Fibroblast of gingiva (primary cell): Measurements from ENCODE around the gene KIF25.

Experiments
- DNase-seq: peaks from one replicate; pipeline ENCODE4 v3.0.0-alpha.2; 2011; ENCODE audit warnings: low read depth

The KIF25 gene

DNA sequence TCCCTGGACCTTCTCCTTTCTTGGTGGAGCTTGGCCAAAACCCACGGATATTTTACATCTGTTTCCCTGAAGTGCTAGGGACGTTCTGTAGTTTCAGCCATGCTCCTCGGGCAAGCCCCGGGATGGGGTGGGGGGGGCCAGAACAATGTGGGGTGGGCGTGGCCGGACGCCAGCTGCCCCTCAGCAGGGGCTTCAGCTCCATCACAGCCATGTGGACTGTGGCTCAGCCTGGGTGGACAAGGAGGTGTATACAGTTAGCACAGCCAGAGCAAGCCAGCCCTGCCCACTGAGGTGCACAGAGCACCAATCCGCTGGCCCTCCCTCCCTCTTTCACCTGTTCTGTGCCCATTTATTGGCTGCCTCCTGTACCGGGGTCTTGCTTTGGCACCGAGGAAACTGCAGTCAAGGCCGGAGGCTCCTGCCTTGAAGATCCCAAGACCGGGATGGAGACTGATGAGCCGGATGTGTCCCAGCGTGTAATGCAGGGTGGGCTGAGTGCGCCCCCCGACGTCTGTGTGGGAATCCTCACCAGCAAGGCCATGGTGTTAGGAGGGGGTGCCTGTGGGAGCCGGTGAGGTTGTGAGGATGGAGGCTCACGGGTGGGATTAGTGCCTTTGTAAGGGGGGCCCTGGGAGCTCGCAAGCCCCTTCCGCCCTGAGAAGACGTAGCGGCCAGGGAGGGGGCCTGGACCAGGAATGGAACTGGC is 53.6 kb downstream of the KIF25 start:
- no peak for DNase-seq

DNA sequence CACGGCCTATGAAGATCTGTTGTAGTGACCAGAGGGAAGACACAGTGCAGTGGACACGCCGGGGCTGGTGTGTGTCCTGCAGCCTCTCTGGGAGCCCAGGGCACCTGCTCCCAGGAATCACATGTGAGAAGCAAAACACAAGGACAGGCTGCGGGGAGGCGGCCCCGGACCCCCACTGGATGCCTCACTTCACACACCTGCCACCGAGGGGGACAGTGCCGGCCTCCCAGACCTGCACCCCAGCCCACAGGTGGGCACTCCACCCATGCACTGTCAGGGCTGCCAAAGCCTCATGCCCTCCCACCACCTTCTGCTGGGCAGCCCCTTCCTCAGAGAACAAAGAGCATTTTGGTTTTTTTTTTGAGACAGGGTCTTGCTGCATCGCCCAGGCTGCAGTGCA is 54.2 kb downstream of the KIF25 start:
- DNase-seq: no peak

DNA sequence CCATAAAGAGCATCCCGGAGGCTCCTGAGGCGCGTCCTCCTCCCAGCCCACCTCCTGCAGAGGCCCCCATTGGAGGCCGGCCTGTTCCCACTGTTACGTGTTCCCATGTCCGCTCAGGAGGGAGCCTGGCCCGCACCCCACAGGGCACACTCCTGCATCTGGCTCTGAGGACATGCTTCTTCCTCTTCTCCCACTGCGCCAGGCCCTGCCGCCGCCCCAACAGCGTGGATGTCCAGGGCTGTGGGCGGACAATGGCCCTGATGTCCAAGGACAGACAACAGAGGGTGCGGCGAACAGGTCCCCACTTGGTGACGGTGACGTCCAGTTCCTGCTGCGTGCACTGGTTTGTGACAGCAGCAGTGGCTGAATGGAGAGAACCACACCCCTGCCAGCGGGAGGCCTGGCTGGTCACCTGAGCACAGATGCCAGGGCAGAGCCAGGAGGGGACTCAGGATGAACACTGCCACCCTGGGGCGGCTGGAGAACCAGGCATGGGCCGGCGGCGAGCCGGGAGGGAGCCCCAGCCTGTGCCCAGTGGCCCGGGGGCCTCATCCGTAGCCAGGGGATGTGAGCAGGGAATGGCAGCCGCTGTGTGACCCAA is 54.9 kb downstream of the KIF25 start:
- no peak for DNase-seq

DNA sequence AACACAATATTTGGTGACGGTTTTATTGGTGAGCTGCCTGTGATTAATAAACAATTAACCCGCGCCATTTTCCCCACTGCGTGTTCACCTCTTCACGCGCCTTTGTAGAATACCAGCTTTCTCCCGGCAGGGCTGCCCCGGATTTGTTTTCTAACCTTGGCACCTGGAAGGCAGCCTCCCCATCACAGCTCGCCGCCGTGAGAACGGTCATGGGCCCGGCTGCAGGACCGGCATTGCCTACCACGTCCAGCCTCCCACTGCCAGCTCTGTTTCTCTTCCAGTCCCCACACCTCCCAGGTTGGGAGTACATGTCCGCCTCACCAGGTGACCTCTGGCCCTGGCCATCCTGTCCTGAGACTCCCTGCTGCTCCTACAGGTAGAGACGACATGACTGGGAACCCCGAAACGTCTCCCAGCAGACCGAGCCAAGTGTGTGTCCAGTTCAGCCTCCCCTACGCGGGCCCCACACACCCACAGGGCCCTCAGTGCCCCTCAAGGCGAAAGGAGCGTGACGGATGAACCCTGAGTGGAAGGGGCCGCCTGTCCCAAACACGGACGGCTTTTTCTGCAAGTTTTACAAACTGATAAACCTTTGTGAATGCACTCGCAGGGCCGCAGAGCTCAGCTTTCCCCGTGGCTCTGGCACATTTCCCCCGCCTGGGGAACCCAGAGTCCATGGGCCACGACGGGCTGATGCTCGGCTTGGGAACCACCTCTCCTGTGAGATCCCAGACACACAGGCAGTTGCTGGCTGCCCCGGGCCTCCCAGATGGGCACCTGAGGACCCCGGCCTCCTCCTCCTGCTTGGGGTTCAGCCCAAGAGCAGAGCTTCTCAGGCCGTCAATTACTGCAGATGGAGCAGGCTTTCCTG is 55.9 kb downstream of the KIF25 start:
- no peak for DNase-seq

DNA sequence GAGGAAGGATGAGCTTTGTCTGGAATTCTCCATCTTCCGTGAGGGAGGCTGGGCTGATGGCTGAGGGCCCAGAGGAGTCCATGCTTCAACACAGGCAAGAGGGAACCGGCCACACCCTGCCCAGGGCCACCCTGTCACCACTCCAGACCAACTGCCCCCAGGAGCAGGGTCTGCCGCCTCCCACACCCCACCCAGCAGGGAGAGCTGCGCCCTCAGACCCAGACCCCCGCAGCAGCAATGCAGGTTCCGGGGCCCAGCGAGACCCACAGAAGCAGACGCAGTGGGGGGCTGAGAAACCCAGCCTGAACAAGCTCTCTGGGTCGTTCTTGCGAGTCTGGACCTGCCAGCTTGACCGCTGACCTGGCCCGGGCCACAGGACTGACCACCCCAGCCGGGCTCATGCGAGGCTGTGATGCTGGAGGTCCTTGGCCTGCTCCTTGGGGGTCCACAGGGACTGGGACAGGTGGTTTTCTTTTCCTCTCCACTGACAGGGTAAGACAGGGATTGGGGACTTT is 56.5 kb downstream of the KIF25 start:
- DNase-seq: no peak

DNA sequence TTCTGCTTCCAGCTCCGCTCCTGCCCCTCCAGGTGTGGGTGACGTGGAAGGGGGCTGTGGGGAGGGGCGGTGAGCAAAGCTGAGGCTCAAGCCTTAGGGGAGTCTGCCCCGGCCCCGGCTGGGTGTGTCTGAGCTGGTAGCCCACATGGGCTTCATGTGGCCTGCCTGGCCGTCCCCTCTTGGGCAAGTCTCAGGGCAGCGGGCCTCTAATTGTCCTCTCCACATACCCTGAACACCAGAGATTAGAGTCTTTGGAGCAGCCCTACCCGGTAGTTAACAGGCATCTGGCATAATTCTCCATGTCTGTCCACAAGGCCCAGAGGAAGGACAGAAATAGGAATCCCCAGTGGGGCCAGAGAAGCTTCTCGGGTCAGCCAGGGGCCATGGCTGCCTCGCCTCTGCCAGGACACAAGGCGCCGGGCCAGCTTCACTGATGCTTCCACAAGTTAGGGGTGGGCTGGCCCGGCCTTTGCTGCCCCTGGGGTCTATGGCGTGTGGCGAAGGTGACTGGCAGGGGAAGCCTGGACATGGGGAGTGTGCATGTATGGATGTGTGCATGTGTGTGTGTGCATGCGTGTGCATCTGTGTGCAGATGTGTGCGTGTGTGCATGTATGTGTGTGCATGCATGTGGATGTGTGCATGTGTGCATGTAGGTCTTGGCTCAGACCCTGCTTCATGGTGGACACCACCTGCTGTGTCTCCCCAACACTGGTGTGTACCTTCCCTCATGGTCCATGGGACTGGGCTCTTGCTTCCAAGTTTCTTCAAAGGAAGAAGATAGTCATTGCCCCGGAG is 57.5 kb downstream of the KIF25 start:
- no peak for DNase-seq

DNA sequence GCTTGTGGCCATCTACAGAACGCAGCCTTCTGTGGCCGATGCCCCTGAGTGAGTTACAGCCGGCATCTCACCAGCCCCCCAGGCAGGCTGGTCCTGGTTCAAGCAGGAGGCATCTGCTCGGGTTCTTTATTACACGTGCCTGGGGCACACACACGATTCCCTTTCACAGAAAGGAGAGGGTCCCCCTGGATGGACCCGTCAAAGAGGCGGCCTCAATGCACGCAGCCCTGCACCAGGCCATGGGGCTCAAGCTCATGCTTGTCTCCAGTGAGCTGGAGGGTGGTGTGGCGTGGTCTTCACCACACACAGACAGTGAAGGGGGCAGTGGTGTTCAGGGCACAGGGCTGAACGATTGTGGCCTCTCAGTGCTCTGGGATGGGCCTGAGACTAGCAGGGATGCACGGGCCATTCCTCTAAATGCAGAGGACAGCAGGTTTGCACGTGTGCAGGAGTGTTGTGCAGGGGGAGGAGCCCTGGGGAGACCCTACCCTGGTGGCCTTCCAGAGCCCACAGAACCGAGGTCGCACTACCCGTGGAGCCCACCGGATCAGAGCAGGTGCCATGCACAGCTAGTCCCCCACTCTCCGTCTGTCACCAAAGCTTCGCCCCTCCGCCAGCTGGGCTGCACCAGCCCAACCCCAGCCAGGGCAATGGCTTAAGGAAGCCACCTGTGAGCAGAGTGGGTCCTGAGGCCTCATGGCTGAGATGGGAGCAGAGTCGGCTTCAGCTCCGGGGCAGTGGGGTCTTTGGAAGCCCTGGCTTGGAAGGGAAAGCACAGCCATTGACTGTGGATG is 58.4 kb downstream of the KIF25 start:
- no peak for DNase-seq

DNA sequence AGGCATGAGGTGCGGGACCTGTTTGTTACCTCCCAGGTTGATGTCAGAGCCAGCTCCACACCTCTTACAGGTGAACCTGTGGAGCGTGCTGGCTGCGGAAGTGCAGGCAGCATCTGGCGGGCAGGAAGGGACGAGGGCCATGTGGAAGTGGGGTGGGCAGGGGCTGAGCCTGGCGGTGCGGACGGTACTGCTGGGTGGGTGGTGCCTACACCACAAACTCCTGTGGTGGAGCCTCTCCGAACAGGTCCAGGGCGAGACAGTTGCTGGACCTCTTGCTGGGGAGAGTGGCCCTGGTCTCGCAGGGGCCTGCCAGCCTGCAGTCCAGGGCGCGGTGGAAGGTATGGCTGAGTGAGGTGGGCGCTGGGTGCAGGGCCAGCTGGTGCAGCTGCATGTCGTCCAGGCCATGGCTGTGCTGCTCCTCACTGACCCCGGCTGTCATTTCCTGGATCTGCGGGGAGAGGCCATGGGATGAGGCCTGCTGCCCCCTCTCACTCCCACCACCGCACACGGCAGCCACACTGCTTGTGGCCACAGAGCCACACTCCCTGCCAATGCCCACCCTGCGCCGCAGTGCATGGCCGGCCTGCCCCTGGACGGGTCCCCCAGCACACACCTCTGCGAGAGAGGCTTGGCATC is 59.5 kb downstream of the KIF25 start:
- DNase-seq: no peak

DNA sequence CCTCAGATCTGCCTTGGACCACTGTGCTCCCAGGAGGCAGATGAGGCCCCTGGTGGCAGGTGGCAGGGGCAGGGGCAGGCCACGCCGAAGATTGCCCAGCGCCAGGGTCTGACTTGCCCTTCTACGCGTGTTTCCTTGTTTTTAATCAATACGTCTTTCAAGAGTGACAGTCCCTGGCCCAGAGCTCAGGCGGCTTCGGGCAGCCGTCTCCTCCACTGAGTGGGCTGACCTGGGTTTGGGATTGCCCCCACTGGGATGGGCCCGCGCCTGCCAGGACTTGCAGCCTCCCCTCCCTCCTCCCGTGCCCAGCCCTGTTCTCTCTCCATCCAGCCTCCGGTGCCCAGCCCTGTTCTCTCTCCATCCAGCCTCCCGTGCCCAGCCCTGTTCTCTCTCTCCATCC is 60.4 kb downstream of the KIF25 start:
- DNase-seq: no peak

DNA sequence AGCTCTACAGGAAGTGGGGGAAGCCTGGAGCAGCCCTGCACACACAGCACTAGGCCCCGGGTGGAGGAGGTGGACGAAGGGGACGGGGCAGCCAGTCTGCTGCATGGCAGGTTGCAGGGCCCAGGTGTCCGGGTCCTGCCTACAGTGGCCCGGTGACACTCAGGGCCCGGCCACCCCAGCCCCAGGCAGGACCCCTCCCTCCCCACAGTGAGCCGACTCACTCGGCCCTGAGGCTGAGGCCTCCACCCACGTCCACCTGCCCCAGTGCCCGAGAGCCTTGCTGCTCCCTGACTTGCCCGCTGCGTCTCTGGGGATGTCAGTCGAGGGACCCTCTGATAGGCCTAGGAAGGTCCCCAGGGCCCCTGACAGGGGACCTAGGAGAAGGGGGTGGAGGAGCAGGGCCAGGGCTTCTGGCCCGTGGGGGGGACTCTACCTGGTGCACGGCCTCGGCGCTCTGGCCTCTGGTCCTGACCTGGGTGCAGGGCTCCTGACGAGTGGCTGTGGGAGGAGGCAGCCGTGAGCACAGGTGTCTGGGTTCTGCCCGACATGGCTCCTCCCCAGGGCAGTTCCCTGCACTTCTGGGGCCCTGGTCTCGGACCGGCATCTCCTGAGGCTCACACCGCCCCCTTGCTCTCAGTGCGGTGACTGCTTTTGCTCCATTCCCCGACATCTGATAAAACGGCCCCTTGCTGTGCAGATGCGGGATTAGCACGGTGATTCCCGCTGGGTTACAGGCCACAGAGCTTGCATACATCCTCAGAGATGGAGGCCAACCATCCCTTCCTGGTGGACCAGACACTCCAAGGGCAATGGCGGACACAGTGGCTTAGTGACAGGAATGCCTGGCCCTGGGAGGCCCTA is 61.5 kb downstream of the KIF25 start:
- DNase-seq: no peak

DNA sequence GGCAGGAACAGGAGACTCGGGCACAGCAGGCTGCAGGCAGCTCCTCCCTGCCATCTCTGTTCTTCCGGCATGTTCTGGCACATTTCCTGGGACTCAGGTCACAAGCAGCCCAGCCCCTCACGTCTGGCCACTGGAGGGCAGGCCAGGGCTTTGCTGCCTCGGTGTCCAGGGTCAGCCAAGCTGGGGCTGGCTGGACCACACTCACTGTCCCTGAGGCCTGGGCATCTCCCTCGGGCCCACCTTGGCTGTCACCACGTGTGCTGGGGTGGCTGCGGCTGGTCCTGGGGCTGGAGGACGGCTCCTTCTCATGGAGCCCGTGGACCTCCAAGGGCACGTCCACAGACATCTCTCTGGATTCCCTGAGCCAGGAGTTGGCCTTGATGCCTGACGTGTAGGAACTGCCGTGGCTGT is 63.1 kb downstream of the KIF25 start:
- DNase-seq: no peak

DNA sequence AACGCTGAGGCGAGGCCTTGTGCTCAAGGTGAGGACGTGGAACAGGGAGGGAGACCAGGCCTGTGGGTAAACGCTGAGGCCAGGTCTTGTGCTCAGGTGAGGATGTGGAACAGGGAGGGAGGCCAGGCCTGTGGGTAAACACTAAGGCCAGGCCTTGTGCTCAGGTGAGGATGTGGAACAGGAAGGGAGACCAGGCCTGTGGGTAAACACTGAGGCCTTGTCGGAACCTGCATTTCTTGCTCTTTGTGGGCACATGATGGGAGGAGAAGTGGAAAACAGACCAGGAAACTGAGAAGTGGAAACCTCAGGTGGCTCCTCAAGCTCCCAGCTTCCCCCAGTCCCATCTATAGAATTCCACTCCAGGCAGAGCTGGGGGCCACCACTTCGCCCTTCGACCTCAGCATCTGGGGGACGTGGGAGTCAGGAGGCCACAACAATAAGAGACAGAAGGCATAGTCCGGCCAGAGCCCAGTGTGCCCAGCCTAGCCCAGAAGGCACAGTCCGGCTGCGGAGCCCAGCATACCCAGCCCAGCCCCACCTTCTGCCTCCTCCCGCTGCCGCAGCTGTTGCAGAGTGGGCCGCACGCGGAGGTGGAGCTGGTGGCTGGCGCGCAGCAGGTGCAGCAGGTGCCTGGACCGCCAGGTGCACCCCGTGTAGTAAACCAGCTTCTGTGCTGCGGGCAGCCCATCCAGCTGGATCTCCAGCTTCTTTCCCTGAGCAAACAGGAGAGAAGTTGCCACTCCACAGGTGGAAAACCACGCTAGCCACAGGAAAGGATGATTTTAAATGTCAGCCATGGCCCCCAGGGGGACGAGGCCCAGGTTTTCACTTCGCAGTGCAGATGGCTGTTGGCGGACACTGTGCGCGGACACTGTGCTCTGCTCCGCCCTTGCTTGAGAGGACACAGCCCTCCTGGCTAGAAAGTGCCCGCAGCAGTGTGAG is 64.1 kb downstream of the KIF25 start:
- DNase-seq: no peak

DNA sequence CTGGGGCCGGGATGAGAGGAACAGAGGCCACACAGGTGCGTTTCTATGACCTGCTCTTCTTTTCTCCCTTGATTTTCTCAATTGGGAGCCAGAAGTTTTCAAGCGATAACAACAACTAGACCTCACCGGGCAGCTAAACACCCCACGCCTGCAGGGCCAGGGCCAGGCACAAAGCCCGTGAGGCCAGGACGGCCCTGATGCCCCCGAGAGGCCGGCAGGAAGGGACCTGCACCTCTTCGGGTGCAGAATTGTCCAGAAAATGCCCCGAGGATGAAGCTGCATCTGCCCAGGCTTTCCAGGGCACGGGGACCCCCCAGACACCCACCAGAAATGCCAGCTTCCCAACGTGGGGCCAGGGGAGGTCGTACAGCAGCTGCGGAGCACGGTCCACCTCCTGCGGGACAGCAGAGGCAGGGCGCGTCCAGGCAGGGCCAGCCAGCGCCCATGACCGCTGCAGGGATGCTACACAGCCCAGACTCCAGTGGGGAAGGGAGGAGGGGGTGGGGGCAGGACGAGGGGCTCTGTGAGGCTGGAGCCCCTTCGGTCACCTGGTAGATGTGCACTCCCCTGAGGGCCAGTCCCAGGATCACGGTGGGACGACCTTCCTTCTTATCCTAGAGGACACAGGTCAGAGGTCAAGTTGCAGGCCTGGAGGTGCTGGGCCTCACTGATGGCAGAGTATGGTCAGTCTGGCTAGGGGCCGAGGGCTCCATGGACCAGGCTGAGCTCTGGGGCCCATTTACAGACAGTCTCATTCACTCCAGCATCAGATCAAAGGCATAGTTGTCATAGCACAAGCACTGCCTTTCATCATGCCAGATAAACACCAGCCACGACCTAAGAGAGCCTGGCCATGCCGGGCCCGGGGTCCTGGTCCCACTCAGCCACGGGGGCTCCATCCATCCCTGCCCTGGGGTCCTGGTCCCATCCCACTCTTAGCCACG is 65.1 kb downstream of the KIF25 start:
- DNase-seq: no peak

DNA sequence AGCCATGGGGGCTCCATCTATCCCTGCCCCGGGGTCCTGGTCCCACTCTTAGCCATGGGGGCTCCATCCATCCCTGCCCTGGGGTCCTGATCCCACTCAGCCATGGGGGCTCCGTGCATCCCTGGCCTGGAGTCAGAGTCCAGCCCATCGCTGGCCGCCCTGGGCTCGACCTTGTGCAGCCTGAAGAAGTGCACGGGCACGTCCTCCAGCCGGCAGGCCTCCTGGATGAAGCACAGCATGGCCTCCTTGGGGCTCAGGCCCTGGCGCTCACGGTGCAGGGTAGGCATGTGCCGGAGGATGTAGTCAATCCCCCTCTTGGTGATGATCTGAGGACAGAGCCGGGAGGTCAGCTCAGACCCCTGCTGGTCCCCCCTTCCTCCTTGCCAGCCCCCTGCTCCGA is 66.0 kb downstream of the KIF25 start:
- no peak for DNase-seq

DNA sequence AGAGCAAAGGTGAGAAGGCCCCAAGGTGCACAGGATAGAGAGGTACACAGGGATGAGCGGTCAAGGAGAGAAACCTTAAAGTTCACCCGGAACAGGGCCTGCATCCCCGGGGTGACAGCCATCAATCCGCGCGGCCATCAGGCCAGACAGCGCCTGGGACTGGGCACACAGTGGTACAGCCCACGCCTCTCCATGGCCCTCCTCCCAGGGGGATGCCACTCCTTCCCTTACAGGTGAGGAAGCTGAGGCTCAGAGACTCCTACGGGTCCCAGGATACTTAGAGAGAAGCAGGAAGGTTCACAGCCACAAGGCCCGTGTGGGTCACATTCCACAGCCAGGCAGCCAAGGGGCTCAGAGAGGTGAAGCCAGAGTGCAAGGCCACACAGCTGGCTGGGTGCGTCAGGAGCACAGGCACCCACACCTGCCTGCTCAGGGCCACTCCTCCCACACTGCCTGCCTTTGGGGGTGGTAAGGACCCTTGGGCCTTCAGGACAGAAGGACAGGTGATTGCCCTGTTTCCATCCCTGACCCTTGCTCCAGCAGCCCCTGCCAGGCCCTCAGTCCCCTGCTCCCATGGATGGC is 66.8 kb downstream of the KIF25 start:
- no peak for DNase-seq

DNA sequence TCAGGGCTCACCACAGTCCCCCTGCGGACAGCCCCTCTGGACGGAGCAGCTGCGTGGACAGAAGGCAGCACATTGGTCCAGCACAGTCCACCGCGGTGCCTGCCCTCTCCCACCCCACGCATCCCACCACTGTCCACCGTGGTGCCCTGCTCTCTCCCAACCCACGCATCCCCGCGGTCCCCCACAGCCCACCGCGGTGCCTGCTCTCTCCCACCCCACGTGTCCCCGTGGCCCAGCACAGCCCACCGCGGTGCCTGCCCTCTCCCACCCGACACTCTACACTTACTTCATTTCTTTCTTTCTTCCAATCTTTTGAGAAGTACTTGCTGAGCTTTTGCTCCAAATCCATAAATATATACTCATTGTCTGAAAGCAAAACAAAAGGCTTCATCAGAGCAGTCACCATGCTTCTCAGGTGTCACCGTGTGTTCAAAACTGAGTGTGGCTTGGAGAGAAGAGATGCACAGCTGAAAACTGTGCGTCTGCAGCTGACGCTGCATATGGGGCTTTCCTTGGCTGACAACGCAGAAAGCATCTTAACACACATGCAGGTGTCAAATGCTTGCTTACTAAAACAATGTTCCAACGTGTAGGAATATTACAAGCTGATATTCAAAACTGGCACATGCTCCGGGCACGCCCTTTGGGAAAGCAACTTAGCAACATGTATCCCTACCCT is 69.7 kb downstream of the KIF25 start:
- no peak for DNase-seq

DNA sequence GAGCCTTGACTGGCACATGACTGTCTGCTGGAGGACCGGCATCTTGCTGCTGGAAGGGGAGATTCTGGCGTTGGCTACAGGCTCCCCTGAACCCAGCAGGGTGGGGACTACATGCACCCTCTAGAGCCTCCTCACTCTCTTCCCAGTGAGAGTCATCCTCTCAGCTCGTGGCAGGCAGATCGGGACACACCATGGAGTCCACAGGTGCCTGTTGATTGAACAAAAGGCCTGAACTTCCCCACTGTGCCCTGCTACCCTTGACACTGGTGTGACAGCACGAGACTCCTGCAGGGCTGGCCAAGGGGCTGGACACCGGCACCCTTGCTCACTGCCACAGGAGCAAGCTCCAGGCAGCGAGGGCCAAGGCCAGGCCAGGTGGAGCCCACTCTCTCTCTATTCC is 73.3 kb downstream of the KIF25 start:
- DNase-seq: no peak
